Loucy (cell line): ENCODE measurements around the gene DNAH14.
A peak's percentile ranks its signal among the peaks of the same experiment; 100 is the strongest.

Experiments used
- H2AFZ ChIP-seq: fragments of 200-600 bp; sonication (generic); 2 replicates; pipeline ENCODE4 v1.6.0; 2016; ENCODE audit warnings: antibody characterized with exemption, mild to moderate bottlenecking, low read length, moderate library complexity
- H3F3A ChIP-seq: fragments of 200-600 bp; 2 replicates; pipeline ENCODE4 v1.6.0; 2016; ENCODE audit warnings: antibody characterized with exemption, low read depth, mild to moderate bottlenecking
- H3K27me3 ChIP-seq: fragments of 200-600 bp; sonication (generic); 2 replicates; pipeline ENCODE4 v1.6.1; 2014; ENCODE audit warnings: low read length, mild to moderate bottlenecking; ENCODE audit not compliant: insufficient read depth, poor library complexity, severe bottlenecking
- H3K36me3 ChIP-seq: fragments of 200-600 bp; sonication (generic); 2 replicates; pipeline ENCODE4 v1.6.1; 2016; ENCODE audit warnings: low read length; ENCODE audit not compliant: insufficient read depth
- H3K4me1 ChIP-seq: fragments of 200-600 bp; sonication (generic); 2 replicates; pipeline ENCODE4 v1.5.1; 2014; ENCODE audit warnings: low read length, mild to moderate bottlenecking; ENCODE audit not compliant: insufficient read depth, poor library complexity, severe bottlenecking
- H3K4me2 ChIP-seq: fragments of 200-600 bp; sonication (generic); 2 replicates; pipeline ENCODE4 v1.6.0; 2014; ENCODE audit warnings: antibody characterized with exemption, low read length, low read depth, mild to moderate bottlenecking; ENCODE audit not compliant: poor library complexity, severe bottlenecking
- H3K4me3 ChIP-seq: fragments of 200-600 bp; sonication (generic); 2 replicates; pipeline ENCODE4 v1.5.1; 2014; ENCODE audit warnings: low read length, mild to moderate bottlenecking, mixed read lengths; ENCODE audit not compliant: poor library complexity, severe bottlenecking
- H3K79me2 ChIP-seq: fragments of 200-600 bp; sonication (generic); 2 replicates; pipeline ENCODE4 v1.6.1; 2014; ENCODE audit warnings: low read length; ENCODE audit not compliant: insufficient read depth
- H3K9ac ChIP-seq: fragments of 200-600 bp; sonication (generic); 2 replicates; pipeline ENCODE4 v1.6.0; 2014; ENCODE audit warnings: mild to moderate bottlenecking, low read depth, low read length, moderate library complexity; ENCODE audit not compliant: poor library complexity, severe bottlenecking
- H3K9me2 ChIP-seq: fragments of 200-600 bp; sonication (generic); replicated peaks from 2 replicates; pipeline ENCODE4 v1.6.1; 2016; ENCODE audit warnings: low read depth, low read length, mixed read lengths
- H3K9me3 ChIP-seq: fragments of 200-600 bp; sonication (generic); 2 replicates; pipeline ENCODE4 v1.6.1; 2014; ENCODE audit warnings: mild to moderate bottlenecking, antibody characterized with exemption, low read length, low read depth; ENCODE audit not compliant: insufficient read depth
- H4K20me1 ChIP-seq: fragments of 200-600 bp; sonication (generic); 2 replicates; pipeline ENCODE4 v1.6.0; 2014; ENCODE audit warnings: antibody characterized with exemption, low read length, mild to moderate bottlenecking; ENCODE audit not compliant: insufficient read depth, poor library complexity, severe bottlenecking
- EZH2phosphoT487 ChIP-seq: fragments of 200-600 bp; IDR thresholded peaks from 2 replicates; pipeline ENCODE4 v1.6.1; 2018; ENCODE audit warnings: antibody characterized with exemption, mild to moderate bottlenecking, moderate library complexity, borderline replicate concordance
- TF ChIP-seq, protein P1 (sequence below): fragments of 200-600 bp; sonication (generic); conservative IDR thresholded peaks from 2 replicates; pipeline ENCODE4 v1.5.1; 2014; ENCODE audit warnings: mild to moderate bottlenecking, antibody characterized with exemption, low read length

DNAH14 gene

GRCh38 chr1:225434046-225434445, 504.6 kb downstream of the DNAH14 start:
- H2AFZ ChIP-seq = no peak overlapping the region
- H3K9me3 ChIP-seq = no peaks in the 10 kb centered on the region
- no peaks in the 10 kb centered on the region for H3K36me3 ChIP-seq
- H3K27me3 ChIP-seq = no peaks in the 10 kb centered on the region
- no peak overlapping the region for H3K9ac ChIP-seq
- no peak overlapping the region for H3K4me3 ChIP-seq
- peaks cover 9% of the 10 kb centered on the region for H3K4me1 ChIP-seq
- H3K4me2 ChIP-seq = no peak overlapping the region
- no peaks in the 10 kb centered on the region for H3F3A ChIP-seq
- no peaks in the 10 kb centered on the region for H3K79me2 ChIP-seq
- H3K9me2 ChIP-seq = no peaks in the 10 kb centered on the region
- no peaks in the 10 kb centered on the region for H4K20me1 ChIP-seq
- TF ChIP-seq, protein P1, sequence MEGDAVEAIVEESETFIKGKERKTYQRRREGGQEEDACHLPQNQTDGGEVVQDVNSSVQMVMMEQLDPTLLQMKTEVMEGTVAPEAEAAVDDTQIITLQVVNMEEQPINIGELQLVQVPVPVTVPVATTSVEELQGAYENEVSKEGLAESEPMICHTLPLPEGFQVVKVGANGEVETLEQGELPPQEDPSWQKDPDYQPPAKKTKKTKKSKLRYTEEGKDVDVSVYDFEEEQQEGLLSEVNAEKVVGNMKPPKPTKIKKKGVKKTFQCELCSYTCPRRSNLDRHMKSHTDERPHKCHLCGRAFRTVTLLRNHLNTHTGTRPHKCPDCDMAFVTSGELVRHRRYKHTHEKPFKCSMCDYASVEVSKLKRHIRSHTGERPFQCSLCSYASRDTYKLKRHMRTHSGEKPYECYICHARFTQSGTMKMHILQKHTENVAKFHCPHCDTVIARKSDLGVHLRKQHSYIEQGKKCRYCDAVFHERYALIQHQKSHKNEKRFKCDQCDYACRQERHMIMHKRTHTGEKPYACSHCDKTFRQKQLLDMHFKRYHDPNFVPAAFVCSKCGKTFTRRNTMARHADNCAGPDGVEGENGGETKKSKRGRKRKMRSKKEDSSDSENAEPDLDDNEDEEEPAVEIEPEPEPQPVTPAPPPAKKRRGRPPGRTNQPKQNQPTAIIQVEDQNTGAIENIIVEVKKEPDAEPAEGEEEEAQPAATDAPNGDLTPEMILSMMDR = no peak
- TF ChIP-seq EZH2phosphoT487 = no peak

DNA sequence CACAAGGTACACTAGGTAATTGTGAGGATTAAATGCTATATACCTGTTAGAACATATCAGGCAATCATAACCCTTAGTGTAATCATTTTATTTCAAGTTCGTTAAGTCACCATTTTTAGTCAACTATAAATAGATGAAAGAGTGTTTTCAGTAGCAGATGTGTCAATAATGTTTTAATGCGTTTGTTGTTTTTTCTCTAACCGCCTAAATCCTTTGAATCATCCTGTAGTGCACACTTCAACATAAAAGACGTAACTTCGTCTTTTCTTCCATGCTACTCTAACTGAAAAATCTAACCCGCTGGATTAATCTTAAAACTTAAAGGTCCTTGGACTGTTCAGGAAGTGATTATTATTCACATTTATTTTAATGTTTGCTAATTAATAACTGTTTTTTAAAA, 505.6 kb downstream of the DNAH14 start:
- Histone ChIP-seq H3K4me1 (peaks cover 5% of the 10 kb centered on the region), H2AFZ (no peak overlapping the region), H4K20me1 (no peaks in the 10 kb centered on the region), H3K27me3 (no peaks in the 10 kb centered on the region), H3K4me3 (no peak overlapping the region), H3K4me2 (no peak overlapping the region), H3F3A (no peaks in the 10 kb centered on the region), H3K9ac (no peak overlapping the region), H3K9me2 (no peaks in the 10 kb centered on the region), H3K79me2 (no peaks in the 10 kb centered on the region), H3K36me3 (no peaks in the 10 kb centered on the region), H3K9me3 (no peaks in the 10 kb centered on the region)
- TF ChIP-seq, protein P1 = no peak
- TF ChIP-seq EZH2phosphoT487 = no peak

- H4K20me1 ChIP-seq = no peaks in the 10 kb centered on the region
- H3K27me3 ChIP-seq = no peaks in the 10 kb centered on the region
- H3K4me3 ChIP-seq = no peak overlapping the region
- peak overlapping the region; percentile 50; the same call in 1 of the 2 replicates for H2AFZ ChIP-seq
- H3K4me2 ChIP-seq = no peak overlapping the region
- peaks cover 5% of the 10 kb centered on the region for H3K4me1 ChIP-seq
- H3F3A ChIP-seq = no peaks in the 10 kb centered on the region
- H3K9ac ChIP-seq = no peak overlapping the region
- no peaks in the 10 kb centered on the region for H3K36me3 ChIP-seq
- H3K9me2 ChIP-seq = no peaks in the 10 kb centered on the region
- no peaks in the 10 kb centered on the region for H3K9me3 ChIP-seq
- H3K79me2 ChIP-seq = no peaks in the 10 kb centered on the region
- no peak for TF ChIP-seq EZH2phosphoT487
- TF ChIP-seq, protein P1 = no peak
Observed at GRCh38 chr1:225435487-225435886, 506.0 kb downstream of the DNAH14 start.
